ENCODE measurements around the gene CDV3. TPM values are rescaled to one million over a fixed set of nuclear protein-coding genes. Genes with fewer than 3 reads are reported as not detected.

CDV3 gene
- total RNA-seq, 4 donors from 2014 or later: 46.8 to 84.9 (median 78.8) TPM

GRCh38 chr3:133606902-133607301, 33.4 kb downstream of the CDV3 start:
- H3K4me1 ChIP-seq: no peaks in the 10 kb centered on the region
- H3K36me3 ChIP-seq: peaks cover 0 to 42% (median 20%) of the 10 kb centered on the region in 4 donors
- no peak overlapping the region for H3K4me3 ChIP-seq
- TF ChIP-seq POLR2A (IDR thresholded peaks at IDR 0.05): no peak
- TF ChIP-seq POLR2AphosphoS5 (IDR thresholded peaks at IDR 0.05): no peak
- TF ChIP-seq EP300 (IDR thresholded peaks at IDR 0.05; ENCODE audit: low read depth): no peak
- no peak for TF ChIP-seq CTCF (IDR thresholded peaks at IDR 0.05)
- no peak overlapping the region for H3K27ac ChIP-seq
- H3K9me3 ChIP-seq: no peaks in the 10 kb centered on the region
- WGBS, 2 donors (ENCODE audit: low coverage in 1 of 2): 95 to 96% methylated on average over 4 of the region's 4 CpGs
- intact Hi-C loops (cut with DNase I; ENCODE audit: low total_unique reads): no loop called here
- in situ Hi-C loops (cut with MboI; ENCODE audit: low pct_ligation_motif_present in 1 of 4, low pct_unique_long_range_greater_than_20kb in 1 of 4, low sequenced_read_pairs in 3 of 4): no loop called here
- no peaks in the 10 kb centered on the region for H3K27me3 ChIP-seq
- DNase-seq: no peak

GRCh38 chr3:133607816-133608215, 34.3 kb downstream of the CDV3 start:
- Histone ChIP-seq H3K27ac (no peak overlapping the region), H3K27me3 (no peaks in the 10 kb centered on the region), H3K4me1 (no peaks in the 10 kb centered on the region), H3K4me3 (no peak overlapping the region), H3K9me3 (no peaks in the 10 kb centered on the region), H3K36me3 (peaks cover 0 to 47% (median 22%) of the 10 kb centered on the region in 4 donors)
- WGBS, 2 donors (ENCODE audit: low coverage in 1 of 2): 92 to 100% methylated on average over 1 of the region's 1 CpG
- TF ChIP-seq CTCF (IDR thresholded peaks at IDR 0.05): no peak
- TF ChIP-seq EP300 (IDR thresholded peaks at IDR 0.05; ENCODE audit: low read depth): no peak
- TF ChIP-seq POLR2AphosphoS5 (IDR thresholded peaks at IDR 0.05): no peak
- TF ChIP-seq POLR2A (IDR thresholded peaks at IDR 0.05): no peak
- intact Hi-C loops (cut with DNase I; ENCODE audit: low total_unique reads) (no loop called here), in situ Hi-C loops (cut with MboI; ENCODE audit: low pct_ligation_motif_present in 1 of 4, low pct_unique_long_range_greater_than_20kb in 1 of 4, low sequenced_read_pairs in 3 of 4) (no loop called here)
- DNase-seq: no peak

GRCh38 chr3:133608388-133608787, 34.9 kb downstream of the CDV3 start:
- intact Hi-C loops (cut with DNase I; ENCODE audit: low total_unique reads): no loop called here
- Histone ChIP-seq H3K4me1 (no peaks in the 10 kb centered on the region), H3K4me3 (no peak overlapping the region), H3K27ac (no peak overlapping the region), H3K36me3 (peaks cover 0 to 47% (median 22%) of the 10 kb centered on the region in 4 donors), H3K9me3 (no peaks in the 10 kb centered on the region), H3K27me3 (no peaks in the 10 kb centered on the region)
- in situ Hi-C loops (cut with MboI; ENCODE audit: low pct_ligation_motif_present in 1 of 4, low pct_unique_long_range_greater_than_20kb in 1 of 4, low sequenced_read_pairs in 3 of 4): no loop called here
- TF ChIP-seq POLR2A (IDR thresholded peaks at IDR 0.05) (no peak), POLR2AphosphoS5 (IDR thresholded peaks at IDR 0.05) (no peak), CTCF (IDR thresholded peaks at IDR 0.05) (no peak), EP300 (IDR thresholded peaks at IDR 0.05; ENCODE audit: low read depth) (no peak)
- WGBS, 2 donors (ENCODE audit: low coverage in 1 of 2): 60 to 82% methylated on average over 2 of the region's 2 CpGs
- no peak for DNase-seq

- in situ Hi-C loops (cut with MboI; ENCODE audit: low pct_ligation_motif_present in 1 of 4, low pct_unique_long_range_greater_than_20kb in 1 of 4, low sequenced_read_pairs in 3 of 4) (no loop called here), intact Hi-C loops (cut with DNase I; ENCODE audit: low total_unique reads) (no loop called here)
- Histone ChIP-seq H3K27me3 (no peaks in the 10 kb centered on the region), H3K27ac (no peak overlapping the region), H3K36me3 (peaks cover 0 to 50% (median 22%) of the 10 kb centered on the region in 4 donors), H3K4me1 (no peaks in the 10 kb centered on the region), H3K4me3 (no peak overlapping the region), H3K9me3 (no peaks in the 10 kb centered on the region)
- TF ChIP-seq CTCF (IDR thresholded peaks at IDR 0.05): no peak
- no peak for DNase-seq
These were observed 36.5 kb downstream of the CDV3 start for GRCh38 chr3:133610031-133610430.

Measured in transverse colon (tissue), 4 donors.